ENCODE results near the gene ARTN. TPM values are rescaled to one million over a fixed set of nuclear protein-coding genes. Genes with fewer than 3 reads are reported as not detected.

The ARTN gene
- total and polyA plus RNA-seq, 9 donors: 0.72 to 1.3 (median 0.86) TPM; not detected in 1

DNA sequence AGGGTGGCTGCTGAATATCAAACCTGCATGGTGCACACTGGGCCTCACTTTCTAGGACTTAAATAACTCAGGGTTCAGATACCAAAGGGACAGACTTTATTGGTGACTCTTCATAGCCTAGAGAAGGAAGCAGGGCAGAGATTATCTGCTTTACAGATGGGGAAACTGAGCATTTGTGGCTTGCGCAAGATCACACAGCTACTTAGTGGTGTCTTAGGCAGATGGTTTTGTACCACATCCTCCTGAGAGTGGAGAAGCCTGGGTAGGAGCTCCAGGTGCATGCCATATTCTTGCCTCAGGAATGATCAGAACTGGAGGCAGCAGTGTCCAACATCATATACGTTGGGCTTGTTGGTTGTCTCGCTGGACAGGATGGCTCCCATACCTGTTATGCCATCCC lies 29.4 kb downstream of the ARTN start:
- TF ChIP-seq EP300 (IDR thresholded peaks at IDR 0.05): no peak
- TF ChIP-seq, protein P1, sequence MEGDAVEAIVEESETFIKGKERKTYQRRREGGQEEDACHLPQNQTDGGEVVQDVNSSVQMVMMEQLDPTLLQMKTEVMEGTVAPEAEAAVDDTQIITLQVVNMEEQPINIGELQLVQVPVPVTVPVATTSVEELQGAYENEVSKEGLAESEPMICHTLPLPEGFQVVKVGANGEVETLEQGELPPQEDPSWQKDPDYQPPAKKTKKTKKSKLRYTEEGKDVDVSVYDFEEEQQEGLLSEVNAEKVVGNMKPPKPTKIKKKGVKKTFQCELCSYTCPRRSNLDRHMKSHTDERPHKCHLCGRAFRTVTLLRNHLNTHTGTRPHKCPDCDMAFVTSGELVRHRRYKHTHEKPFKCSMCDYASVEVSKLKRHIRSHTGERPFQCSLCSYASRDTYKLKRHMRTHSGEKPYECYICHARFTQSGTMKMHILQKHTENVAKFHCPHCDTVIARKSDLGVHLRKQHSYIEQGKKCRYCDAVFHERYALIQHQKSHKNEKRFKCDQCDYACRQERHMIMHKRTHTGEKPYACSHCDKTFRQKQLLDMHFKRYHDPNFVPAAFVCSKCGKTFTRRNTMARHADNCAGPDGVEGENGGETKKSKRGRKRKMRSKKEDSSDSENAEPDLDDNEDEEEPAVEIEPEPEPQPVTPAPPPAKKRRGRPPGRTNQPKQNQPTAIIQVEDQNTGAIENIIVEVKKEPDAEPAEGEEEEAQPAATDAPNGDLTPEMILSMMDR (IDR thresholded peaks at IDR 0.05): no peak
- no peak for TF ChIP-seq POLR2A (IDR thresholded peaks at IDR 0.05)
- Histone ChIP-seq H3K27me3 (no peaks in the 10 kb centered on the region), H3K27ac (no peak overlapping the region), H3K4me3 (no peak overlapping the region), H3K4me1 (ENCODE audit: insufficient read depth) (no peaks in the 10 kb centered on the region), H3K36me3 (no peaks in the 10 kb centered on the region), H3K9me3 (no peaks in the 10 kb centered on the region)
- WGBS, 3 donors: 85 to 91% (median 86%) methylated on average over 3 of the region's 3 CpGs
- no peak for DNase-seq
- intact Hi-C loops (cut with DNase I): no loop called here

DNA sequence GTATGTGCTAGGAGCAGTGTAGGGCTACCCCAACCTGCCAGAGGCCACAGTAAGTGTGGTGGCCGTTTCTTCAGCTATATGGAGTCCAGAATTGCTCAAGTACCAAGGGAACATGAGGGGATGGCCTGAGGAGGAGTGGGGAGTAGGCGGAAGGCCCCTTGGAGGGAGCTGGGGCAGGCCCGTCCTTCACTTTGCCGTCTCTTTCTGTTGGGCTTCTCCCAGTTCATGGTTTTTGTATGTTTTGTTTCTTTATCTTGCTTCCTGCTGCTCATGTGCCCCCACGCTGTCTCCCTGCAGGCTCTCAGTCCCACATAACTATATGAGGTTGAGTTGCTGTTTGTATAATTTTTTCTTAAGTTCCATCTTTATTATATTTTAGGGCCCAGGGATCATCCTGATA lies 30.3 kb downstream of the ARTN start:
- intact Hi-C loops (cut with DNase I): no loop called here
- no peaks in the 10 kb centered on the region for H3K9me3 ChIP-seq
- H3K36me3 ChIP-seq: no peaks in the 10 kb centered on the region
- no peak overlapping the region for H3K4me3 ChIP-seq
- TF ChIP-seq POLR2A (IDR thresholded peaks at IDR 0.05): no peak
- TF ChIP-seq, protein P1 (IDR thresholded peaks at IDR 0.05): no peak
- no peak for TF ChIP-seq EP300 (IDR thresholded peaks at IDR 0.05)
- no peaks in the 10 kb centered on the region for H3K4me1 ChIP-seq (ENCODE audit: insufficient read depth)
- no peak for DNase-seq
- H3K27ac ChIP-seq: no peak overlapping the region
- no peaks in the 10 kb centered on the region for H3K27me3 ChIP-seq
- 40 to 74% (median 42%) methylated on average over 5 of the region's 5 CpGs for WGBS, 3 donors

DNA sequence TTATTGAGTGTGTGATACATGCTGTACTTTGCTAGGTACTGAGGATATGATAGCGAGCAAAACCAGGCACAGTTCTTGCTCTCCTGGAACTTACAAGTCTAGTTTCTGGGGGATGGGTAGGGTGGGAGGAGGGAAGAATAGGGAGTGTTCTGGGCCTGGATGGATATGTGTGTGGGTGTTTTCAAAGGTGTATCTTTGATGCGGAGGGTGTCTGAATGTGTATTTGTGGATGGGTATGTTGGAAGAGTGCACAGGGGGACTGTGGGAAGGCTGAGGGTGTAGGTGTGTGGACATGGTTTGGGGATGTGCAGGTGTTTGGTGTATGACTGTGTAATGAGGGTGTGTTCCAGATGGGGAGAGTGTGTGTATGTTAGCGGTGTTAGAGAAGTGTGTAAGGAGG lies 31.7 kb downstream of the ARTN start:
- Histone ChIP-seq H3K9me3 (no peaks in the 10 kb centered on the region), H3K36me3 (no peaks in the 10 kb centered on the region), H3K27me3 (no peaks in the 10 kb centered on the region), H3K4me3 (no peak overlapping the region), H3K27ac (no peak overlapping the region), H3K4me1 (ENCODE audit: insufficient read depth) (no peaks in the 10 kb centered on the region)
- WGBS, 3 donors: 94 to 99% (median 94%) methylated on average over 3 of the region's 3 CpGs
- intact Hi-C loops (cut with DNase I): no loop called here
- DNase-seq: no peak
- TF ChIP-seq POLR2A (IDR thresholded peaks at IDR 0.05): no peak
- TF ChIP-seq, protein P1 (IDR thresholded peaks at IDR 0.05): no peak
- no peak for TF ChIP-seq EP300 (IDR thresholded peaks at IDR 0.05)

DNA sequence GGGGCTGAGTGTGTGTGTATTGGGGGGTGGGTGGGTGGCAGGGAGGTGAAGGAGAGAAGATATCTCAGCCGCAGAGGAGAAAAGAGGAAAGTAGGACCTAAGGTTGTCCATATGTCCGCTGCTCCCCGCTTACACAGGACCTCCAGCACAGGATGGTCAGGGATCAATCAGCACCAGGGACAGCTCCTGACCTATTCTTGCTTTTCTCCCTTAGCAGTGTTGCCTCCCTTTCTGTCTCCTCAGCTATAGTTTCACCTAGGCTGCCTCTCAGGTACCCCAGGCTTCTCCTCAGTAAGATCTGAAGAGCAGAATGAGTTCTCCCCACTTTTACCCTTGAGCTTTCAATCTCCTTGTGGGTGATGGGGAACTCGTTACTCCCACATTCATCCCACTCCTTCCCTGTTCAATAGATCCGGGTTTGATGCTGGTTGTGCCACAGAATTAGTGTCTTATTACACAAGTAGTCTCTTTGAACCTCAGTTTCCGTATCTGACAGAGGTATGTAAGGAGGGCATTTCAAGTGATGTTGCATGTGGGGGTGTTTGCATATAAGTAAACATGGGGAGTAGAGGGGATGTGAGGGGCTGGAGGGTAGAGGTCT lies 34.8 kb downstream of the ARTN start:
- H3K36me3 ChIP-seq: no peaks in the 10 kb centered on the region
- WGBS, 3 donors: 76 to 84% (median 79%) methylated on average over 6 of the region's 6 CpGs
- H3K27me3 ChIP-seq: no peaks in the 10 kb centered on the region
- H3K4me1 ChIP-seq (ENCODE audit: insufficient read depth): peaks cover 7% of the 10 kb centered on the region
- DNase-seq: peak in 1 of 5 donors; percentile 51
- no peak overlapping the region for H3K4me3 ChIP-seq
- intact Hi-C loops (cut with DNase I): no loop called here
- TF ChIP-seq EP300 (IDR thresholded peaks at IDR 0.05) (no peak), POLR2A (IDR thresholded peaks at IDR 0.05) (no peak)
- TF ChIP-seq, protein P1 (IDR thresholded peaks at IDR 0.05): no peak
- H3K27ac ChIP-seq: no peak overlapping the region
- no peaks in the 10 kb centered on the region for H3K9me3 ChIP-seq

Data from ovary (tissue), 9 donors.